ENCODE results near the gene WWP2. TPM values are rescaled to one million over a fixed set of nuclear protein-coding genes. Genes with fewer than 3 reads are reported as not detected.
A peak's percentile ranks its signal among the peaks of the same experiment; 100 is the strongest.
"Not testable (repeated sequence)": the region's sequence is repeated elsewhere in the genome, so short reads cannot be mapped to it uniquely, and the experiment has no call there.

Gene WWP2
- polyA plus RNA-seq, 10 donors, result 12.5 to 17.3 (median 15.3) TPM

DNA sequence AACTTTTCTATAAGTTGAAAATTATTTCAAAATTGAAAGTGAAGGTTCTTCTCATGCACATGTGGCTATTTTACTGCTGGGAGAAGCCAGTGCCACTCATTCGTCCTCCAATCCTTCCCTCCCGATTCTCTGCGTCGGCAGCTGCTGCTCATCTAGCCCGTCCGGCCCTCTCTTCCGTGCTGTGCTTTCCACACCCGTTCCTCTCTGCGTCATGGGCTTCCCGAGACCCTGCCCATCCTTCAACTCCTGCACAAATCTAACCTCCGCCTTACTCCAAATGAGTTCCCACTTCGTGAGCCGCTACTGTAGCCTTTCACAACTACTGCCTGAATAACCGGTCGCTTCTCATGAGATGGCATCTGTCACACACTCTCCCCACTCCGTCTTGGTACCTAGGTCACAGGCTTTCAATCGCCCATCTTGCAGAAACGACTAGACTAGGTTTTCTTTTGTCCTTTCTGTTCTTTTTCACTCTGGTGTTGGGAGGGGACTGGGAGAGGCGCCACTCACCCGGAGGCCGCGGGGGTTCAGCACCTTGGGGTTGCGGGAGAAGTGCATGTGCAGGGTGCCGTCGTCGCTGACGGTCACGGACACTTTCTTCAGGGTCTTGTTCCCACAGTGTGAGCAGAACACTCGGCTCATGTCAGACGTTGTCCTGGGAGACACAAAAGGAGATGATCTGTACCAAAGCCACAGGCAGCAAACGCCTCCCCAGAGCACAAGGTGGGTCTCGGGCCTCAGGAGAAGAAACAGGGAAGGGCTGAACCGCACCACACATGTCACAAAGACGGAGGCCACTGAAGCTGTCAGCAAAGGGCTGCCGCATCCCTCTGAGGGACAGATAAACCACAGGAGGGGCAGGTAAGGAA lies 17.5 kb upstream of the WWP2 start:
- DNase-seq, result no peak

DNA sequence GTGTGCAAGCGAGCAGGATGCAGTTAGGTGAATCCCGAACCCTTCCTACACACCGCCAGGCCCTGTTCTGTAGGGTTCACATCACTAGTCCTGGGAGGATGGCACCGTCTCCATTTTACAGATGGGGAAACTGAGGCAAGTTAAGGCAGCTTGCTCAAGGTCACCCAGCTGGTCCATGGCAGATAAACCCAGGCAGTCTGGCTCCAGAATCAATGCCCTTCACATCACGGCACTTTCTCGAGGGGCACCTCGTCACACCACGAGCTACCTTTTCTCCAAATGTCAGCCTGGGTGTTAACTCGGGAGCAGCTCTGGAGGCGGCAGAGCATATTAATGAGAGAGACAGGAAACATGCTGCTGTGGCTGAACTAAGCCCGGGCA lies 16.9 kb upstream of the WWP2 start:
- no peak for DNase-seq

DNA sequence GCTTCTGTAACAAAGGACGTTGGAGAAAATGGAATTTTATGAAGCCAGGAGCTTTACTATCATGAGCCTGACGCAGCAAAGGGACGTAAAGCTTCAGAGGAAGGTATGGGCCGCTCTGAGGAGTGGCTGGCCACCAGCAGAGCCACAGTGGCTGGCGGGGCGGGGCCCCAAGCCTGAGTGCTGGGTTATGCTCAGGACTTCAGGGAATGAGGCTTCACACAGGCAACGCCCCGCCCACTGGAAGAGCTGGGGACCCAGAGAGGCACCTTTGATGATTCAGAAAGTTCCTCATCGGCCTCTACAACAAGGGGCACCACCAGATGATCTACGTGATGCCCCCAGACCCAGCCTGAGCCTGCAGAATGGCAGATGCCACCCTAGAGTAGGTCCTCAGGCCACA lies 16.2 kb upstream of the WWP2 start:
- DNase-seq, result no peak

DNA sequence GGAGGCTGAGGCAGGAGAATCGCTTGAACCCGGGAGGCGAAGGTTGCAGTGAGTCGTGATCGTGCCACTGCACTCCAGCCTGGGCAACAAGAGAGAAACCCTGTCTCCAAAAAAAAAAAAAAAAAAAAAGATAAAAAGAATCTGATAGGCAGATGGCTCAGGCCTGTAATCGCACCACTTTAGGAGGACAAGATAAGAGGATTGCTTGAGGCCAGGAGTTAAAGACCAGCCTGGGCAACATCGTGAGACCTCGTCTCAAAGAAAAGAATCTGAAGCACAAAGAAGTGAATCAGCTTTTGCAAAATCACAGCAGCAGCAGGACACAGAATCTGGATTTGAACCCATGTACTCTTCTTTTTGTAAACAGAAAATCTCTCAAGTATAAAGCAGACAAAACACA lies 15.0 kb upstream of the WWP2 start:
- no peak for DNase-seq

GRCh38 chr16:69748694-69749345 lies 13.3 kb upstream of the WWP2 start:
- no peak for DNase-seq

GRCh38 chr16:69754143-69754468 lies 8.0 kb upstream of the WWP2 start:
- DNase-seq, result no peak

- peak; percentile 96 to 99 (median 99) for DNase-seq
Measured at GRCh38 chr16:69754469-69755310, 7.4 kb upstream of the WWP2 start, which contains the start of gene NOB1. TSS of gene NOB1 (minus strand) at chr16:69754926. CDS start at chr16:69754910, 16 bp downstream.

GRCh38 chr16:69756705-69757104 lies 5.4 kb upstream of the WWP2 start:
- no peak for DNase-seq

DNA sequence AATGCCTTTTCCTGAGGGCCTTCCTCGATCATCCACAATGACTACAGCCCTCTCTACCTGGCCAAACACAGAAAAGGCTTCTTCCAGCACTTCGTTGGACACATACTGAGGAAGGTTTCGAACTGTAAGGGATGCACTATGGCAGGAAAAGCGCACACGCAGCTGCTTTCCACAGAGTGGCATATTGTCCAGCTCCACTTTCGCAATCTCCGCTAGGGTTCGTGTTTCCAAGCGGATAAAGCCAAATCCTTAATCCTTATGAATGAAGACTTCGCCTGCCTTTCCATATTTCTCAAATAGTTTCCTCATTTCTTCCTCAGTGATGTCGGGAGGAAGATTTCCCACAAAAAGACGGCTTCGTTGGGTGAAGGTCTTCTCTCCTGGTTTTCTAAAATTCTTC lies 4.8 kb upstream of the WWP2 start:
- DNase-seq, result not testable (repeated sequence)

GRCh38 chr16:69762814-69763598 lies 874 bp downstream of the WWP2 start:
- DNase-seq, result peak in 2 of 3 donors; percentile 48 to 72

- no peak for DNase-seq
Measured at GRCh38 chr16:69763599-69763942, 1.4 kb downstream of the WWP2 start.

DNA sequence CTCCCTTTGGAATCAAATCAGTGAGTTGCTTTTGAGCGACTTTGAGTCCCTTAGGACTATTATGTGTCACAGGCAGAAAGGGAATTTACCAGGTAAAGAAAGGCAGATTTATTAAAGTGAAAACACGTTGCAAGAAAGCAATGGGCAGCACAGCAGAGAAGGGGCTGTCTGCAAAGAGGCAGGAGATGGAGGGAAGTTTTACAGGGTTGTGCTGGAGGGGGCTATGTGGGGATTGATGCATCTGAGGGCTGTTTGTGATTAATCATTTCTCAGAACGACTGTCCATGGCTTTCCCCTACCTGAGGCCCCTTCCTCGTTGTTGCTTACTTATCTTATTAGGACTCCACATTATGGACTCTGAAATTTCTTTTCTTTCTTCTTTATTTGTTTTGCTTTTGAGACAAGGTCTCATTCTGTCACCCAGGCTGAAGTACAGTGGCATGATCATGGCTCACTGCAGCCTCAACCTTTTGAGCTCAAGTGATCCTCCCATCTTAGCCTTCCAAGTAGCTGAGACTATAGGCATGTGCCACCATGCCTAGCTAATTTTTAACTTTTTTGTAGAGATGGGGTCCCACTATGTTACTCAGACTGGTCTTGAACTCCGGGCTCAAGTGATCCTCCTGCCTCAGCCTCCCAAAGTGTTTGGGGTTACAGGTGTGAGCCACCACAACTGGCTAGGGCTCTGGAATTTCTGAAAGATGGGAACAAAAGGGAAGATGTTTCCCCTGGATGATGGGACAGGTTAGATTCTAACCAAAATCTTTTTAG lies 5.5 kb downstream of the WWP2 start:
- no peak for DNase-seq

DNA sequence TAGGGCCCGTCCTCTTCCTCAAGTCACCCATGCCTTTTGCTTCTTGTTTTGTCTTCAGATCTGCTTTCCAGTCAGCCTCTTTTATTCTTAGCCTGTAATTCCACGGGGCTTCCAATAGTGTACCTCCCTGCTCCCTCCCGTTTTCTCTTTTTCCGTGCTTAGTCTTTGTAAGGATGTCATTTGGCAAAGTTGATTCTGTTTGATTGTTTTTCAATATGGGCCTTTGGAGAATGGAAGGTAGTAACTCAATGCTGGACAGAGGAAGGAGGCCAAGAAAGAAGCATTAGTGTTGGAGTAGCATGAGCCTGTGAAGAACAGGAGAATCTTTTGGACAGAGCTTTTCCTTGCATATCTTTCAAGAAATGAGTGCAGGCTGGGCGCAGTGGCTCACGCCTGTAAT lies 6.5 kb downstream of the WWP2 start:
- peak in 2 of 3 donors; percentile 67 to 80 for DNase-seq

DNA sequence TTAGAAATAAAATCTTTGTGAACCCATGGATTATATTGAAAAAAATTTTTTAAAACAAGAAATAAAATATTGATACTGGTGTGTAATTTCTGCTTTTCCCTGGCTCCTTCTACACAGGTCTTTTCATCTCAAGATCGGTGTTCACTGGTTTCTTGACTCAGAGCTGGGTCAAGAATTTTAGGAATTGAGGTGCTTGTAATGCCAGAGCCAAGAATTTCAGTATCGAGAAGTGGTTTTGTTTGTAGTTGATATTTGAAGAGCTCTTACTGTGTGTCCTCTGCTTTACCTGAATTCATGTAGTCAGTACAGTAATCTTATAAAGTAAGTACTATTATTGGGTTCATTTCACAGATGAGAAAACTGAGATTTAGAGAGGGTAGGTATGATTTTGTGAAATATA lies 7.3 kb downstream of the WWP2 start:
- DNase-seq, result no peak

- no peak for DNase-seq
Measured at GRCh38 chr16:69771651-69771967, 9.5 kb downstream of the WWP2 start.

DNA sequence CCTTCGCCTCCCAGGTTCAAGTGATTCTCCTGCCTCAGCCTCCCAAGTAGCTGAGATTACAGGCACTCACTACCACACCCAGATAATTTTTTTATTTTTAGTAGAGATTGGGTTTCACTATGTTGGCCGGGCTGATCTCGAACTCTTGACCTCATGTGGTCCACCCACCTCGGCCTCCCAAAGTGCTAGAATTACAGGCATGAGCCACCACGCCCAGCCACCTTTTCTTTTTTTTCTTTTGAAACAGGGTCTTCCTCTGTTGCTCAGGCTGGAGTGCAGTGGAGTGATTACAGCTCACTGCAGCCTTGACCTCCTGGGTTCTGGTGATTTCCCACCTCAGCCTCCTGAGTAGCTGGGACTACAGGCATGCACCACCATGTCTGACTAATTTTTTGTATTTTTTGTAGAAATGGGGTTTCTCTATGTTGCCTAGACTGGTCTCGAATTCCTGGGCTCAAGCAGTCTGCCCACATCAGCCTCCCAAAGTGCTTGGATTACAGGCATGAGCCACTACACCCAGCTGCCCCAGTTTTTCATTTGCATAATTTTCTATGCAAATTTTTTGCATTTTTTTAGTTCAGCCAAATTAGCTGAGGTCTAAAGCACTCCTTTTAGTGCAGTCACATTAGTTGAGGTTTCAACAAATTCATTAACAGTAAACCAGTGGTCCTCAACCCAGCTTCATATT lies 11.3 kb downstream of the WWP2 start:
- no peak for DNase-seq

DNA sequence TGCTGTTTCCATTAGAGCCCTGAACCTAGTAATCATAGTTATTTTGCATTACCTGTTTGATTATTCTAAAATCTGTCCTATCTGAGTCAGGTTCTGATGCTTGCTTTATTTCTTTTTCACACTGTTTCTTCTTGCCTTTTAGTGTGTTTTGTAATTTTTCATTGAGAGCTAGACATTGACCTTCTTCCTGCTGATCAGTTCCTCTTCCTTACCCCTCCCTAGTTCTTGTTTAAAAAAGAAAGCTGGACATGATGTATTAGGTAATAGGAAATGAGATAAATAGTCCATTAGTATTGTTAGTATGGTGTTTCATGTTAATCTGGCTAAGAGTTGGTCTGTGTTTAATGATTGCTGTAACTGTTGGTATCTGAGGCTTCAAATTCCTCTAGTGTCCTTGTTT lies 13.4 kb downstream of the WWP2 start:
- DNase-seq, result no peak

DNA sequence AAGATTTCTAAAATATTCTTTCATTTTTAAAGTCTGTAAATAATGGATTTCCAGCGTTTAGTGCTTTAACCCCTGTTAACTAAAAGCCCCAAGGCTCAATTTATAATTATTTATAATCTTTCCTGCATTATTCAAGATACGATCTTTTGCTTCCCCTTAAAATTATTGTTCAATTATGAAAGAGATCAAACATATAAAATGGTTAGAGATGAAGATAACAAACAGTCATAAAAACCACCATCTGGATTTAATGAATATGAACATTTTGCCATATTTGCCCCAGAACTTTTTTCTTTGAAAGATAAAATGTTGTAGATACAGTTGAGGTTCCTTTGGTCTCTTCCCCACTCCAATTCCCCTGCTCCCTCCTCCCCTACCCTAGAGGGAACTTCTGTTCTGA lies 17.6 kb downstream of the WWP2 start:
- no peak for DNase-seq

DNA sequence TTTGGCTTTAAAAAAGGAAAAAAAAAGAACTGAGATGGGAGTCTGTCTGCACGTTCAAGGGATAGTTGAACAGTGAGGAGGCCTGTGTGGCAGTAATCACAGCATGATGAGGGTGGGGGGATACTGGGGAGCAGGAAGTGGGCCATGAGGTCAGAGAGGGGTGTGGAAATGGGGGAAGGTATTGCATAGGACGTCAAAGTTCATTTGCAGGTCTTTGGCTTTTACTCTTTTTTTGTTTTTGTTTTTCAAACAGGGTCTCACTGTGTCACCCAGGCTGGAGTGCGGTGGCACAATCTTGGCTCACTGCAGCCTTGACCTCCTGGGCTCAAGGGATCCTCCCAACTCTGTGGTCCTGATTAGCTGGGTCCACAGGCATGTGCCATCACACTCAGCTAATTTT lies 19.0 kb downstream of the WWP2 start:
- no peak for DNase-seq

- no peak for DNase-seq
Measured at GRCh38 chr16:69784586-69784985, 22.5 kb downstream of the WWP2 start.

DNA sequence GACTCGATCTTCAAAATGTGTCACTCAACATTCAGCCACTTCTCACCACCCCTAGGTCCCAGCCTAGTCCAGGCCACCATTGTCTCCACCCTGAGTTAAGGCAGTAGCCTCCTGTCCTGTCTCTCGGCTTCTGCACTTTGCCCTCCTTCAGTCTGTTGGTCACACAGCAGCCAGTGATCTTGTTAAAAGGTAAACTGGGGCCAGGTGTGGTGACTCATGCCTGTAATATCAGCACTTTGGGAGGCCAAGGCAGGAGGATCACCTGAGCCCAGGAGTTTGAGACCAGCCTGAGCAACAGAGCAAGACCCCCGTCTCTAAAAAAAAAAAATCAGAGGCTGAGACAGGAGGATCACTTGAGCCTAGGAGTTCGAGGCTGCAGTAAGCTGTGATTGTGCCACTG lies 25.8 kb downstream of the WWP2 start:
- DNase-seq, result no peak
